ENCODE measurements around the gene USP10.

Gene USP10

GRCh38 chr16:84694980-84695379 is 4.8 kb upstream of the USP10 start:
- no peak for DNase-seq (ENCODE audit: low read depth)
- TF ChIP-seq, protein P1, sequence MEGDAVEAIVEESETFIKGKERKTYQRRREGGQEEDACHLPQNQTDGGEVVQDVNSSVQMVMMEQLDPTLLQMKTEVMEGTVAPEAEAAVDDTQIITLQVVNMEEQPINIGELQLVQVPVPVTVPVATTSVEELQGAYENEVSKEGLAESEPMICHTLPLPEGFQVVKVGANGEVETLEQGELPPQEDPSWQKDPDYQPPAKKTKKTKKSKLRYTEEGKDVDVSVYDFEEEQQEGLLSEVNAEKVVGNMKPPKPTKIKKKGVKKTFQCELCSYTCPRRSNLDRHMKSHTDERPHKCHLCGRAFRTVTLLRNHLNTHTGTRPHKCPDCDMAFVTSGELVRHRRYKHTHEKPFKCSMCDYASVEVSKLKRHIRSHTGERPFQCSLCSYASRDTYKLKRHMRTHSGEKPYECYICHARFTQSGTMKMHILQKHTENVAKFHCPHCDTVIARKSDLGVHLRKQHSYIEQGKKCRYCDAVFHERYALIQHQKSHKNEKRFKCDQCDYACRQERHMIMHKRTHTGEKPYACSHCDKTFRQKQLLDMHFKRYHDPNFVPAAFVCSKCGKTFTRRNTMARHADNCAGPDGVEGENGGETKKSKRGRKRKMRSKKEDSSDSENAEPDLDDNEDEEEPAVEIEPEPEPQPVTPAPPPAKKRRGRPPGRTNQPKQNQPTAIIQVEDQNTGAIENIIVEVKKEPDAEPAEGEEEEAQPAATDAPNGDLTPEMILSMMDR (IDR thresholded peaks at IDR 0.05; ENCODE audit: insufficient read depth, low read depth, low read length, missing control alignments) = no peak
- H3K4me3 ChIP-seq (ENCODE audit: low read length) = no peak overlapping the region

DNA sequence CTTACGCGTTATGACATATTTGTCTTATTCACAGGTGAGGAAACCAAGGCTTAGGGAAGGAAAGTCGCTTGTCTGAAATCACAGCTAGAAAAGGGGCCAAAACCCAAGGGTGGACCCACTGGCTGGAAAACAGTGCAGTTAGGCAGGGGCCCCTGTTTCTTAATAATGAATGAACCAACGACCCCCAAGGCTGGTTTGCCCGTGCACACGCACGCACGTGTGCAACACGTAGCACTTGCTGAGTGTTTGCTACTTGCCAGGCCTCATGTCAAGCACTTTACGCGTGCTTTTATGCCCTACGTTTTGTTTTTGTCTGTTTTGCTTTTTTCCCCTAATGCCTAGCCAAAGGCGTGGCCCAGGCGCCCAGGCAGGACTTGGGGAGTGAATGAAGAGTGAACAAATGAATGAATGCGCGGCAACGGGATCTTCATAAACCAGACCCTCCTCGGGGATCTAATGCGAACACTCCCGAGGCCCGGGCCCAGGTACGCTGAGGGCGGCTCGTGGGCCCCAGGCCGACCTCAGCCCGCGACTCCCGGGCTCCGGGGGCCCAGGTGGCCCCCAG is 571 bp upstream of the USP10 start:
- DNase-seq (ENCODE audit: low read depth) = peak; percentile 33
- TF ChIP-seq, protein P1 (IDR thresholded peaks at IDR 0.05; ENCODE audit: insufficient read depth, low read depth, low read length, missing control alignments) = no peak
- H3K4me3 ChIP-seq (ENCODE audit: low read length) = peak overlapping the region; percentile 58

DNA sequence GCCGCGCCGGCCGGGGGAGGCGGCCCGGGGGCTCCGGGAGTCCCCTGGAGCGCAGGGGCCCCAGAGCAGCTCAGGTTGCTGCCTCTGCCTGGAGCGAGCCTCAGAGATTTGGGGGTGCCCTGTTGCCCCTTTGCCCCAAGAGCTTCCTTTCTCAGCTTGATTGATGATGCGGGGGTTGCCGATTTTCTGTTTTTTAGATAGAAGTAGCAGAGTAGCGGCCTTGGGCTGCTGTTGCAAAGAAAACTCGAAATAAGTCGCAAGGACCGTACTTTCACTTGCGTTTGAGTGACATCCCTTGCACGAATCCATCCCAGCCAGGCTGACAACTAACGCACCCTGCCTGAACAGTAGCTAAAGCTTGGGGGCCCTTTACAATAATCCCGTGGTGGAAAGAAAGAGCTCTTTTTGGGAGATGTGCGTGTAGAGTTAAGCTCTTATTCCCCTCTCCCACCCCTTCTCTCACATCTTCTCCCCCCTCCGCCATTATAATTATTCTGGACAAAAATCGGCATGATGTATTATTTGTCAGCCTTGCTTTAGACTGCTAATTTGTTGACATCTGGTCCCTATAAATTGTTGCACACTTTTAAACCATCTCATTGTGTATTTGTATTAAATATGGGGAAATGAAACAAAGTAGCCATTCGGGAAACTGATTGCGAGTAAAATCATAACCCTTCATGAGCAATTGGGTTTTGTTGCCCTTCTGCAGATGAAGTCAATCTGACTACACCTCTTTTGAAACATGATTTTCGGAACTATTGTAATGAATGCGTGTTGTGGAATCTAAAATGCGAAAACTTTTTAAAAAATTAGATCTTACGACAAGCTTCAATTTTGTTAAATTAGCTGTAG is 873 bp downstream of the USP10 start:
- TF ChIP-seq, protein P1 (IDR thresholded peaks at IDR 0.05; ENCODE audit: insufficient read depth, low read depth, low read length, missing control alignments) = no peak
- peak; percentile 38 for DNase-seq (ENCODE audit: low read depth)
- peak overlapping the region; percentile 78 for H3K4me3 ChIP-seq (ENCODE audit: low read length)

GRCh38 chr16:84703681-84704080 is 3.9 kb downstream of the USP10 start:
- no peak for DNase-seq (ENCODE audit: low read depth)
- TF ChIP-seq, protein P1 (IDR thresholded peaks at IDR 0.05; ENCODE audit: insufficient read depth, low read depth, low read length, missing control alignments) = no peak
- H3K4me3 ChIP-seq (ENCODE audit: low read length) = no peak overlapping the region

DNA sequence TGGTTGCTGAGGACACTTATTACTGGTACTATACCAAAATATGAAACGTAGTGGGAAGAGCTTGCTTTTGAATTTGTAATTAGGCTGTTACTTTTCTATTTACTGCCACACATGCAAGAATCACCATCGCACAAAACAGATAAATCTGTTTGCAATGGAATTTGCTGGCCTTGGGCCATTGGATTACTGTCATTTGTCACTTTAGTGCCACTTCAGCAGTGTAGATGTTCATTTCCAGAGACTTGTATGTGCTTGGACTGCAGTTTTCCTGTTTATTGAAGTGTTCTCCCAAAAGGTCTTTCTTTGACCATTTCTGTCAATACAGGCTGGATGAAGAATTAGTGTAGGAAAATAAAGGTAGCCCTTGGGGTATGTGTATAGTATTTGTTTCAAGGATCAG is 4.5 kb downstream of the USP10 start:
- DNase-seq (ENCODE audit: low read depth) = no peak
- H3K4me3 ChIP-seq (ENCODE audit: low read length) = no peak overlapping the region
- TF ChIP-seq, protein P1 (IDR thresholded peaks at IDR 0.05; ENCODE audit: insufficient read depth, low read depth, low read length, missing control alignments) = no peak

- no peak overlapping the region for H3K4me3 ChIP-seq (ENCODE audit: low read length)
- TF ChIP-seq, protein P1 (IDR thresholded peaks at IDR 0.05; ENCODE audit: insufficient read depth, low read depth, low read length, missing control alignments) = no peak
- DNase-seq (ENCODE audit: low read depth) = no peak
Observed at GRCh38 chr16:84706856-84707255, 7.1 kb downstream of the USP10 start.

All from epithelial cell of esophagus (primary cell).